SK-N-SH treated with all-trans-retinoic acid at 6 μM for 48 hours (cell line): ENCODE results near the gene AP3S1.

Source experiments
- ATAC-seq: fragments of 200-7000 bp; cut with Tn5 transposase; 3 replicates; pipeline ENCODE4 v1.9.1; 2020; ENCODE audit warnings: mild to moderate bottlenecking, moderate library complexity
- ARNTL ChIP-seq: fragments of 450-650 bp; formaldehyde crosslinking; IDR thresholded peaks from 2 replicates; pipeline ENCODE4 v1.5.0; 2020; ENCODE audit warnings: low read depth, mild to moderate bottlenecking, moderate library complexity, borderline replicate concordance
- BACH2 ChIP-seq: fragments of 250-450 bp; sonication (Bioruptor Pico); IDR thresholded peaks from 2 replicates; pipeline ENCODE4 v1.9.0; 2021; ENCODE audit warnings: mild to moderate bottlenecking, borderline replicate concordance
- CREB5 ChIP-seq: fragments of 250-450 bp; sonication (Bioruptor Pico); IDR thresholded peaks from 2 replicates; pipeline ENCODE4 v1.5.1; 2020; ENCODE audit warnings: low read depth, mild to moderate bottlenecking, moderate library complexity
- CSDC2 ChIP-seq: fragments of 250-450 bp; sonication (Bioruptor Pico); IDR thresholded peaks from 2 replicates; pipeline ENCODE4 v1.5.0; 2020; ENCODE audit warnings: mild to moderate bottlenecking, moderate library complexity
- ESRRG ChIP-seq: fragments of 250-450 bp; sonication (Bioruptor Pico); IDR thresholded peaks from 2 replicates; pipeline ENCODE4 v1.6.1; 2021; ENCODE audit warnings: mild to moderate bottlenecking
- GLIS3 ChIP-seq: fragments of 250-450 bp; sonication (Bioruptor Pico); IDR thresholded peaks from 2 replicates; pipeline ENCODE4 v1.5.0; 2020; ENCODE audit warnings: mild to moderate bottlenecking, moderate library complexity
- ISL1 ChIP-seq: fragments of 250-450 bp; sonication (Bioruptor Pico); IDR thresholded peaks from 2 replicates; pipeline ENCODE4 v2.1.2; 2022; ENCODE audit warnings: mild to moderate bottlenecking, moderate library complexity
- OSR1 ChIP-seq: fragments of 250-450 bp; sonication (Bioruptor Pico); IDR thresholded peaks from 2 replicates; pipeline ENCODE4 v1.8.0; 2022; ENCODE audit warnings: moderate library complexity, mild to moderate bottlenecking, inconsistent platforms
- POU6F1 ChIP-seq: fragments of 250-450 bp; sonication (Bioruptor Pico); IDR thresholded peaks from 2 replicates; pipeline ENCODE4 v1.8.0; 2021; ENCODE audit warnings: low read depth, mild to moderate bottlenecking, moderate library complexity, borderline replicate concordance
- PPARA ChIP-seq: fragments of 250-450 bp; sonication (Bioruptor Pico); IDR thresholded peaks from 2 replicates; pipeline ENCODE4 v1.5.0; 2020; ENCODE audit warnings: mild to moderate bottlenecking, borderline replicate concordance
- RARB ChIP-seq: fragments of 250-450 bp; sonication (Bioruptor Pico); IDR thresholded peaks from 2 replicates; pipeline ENCODE4 v1.8.0; 2021; ENCODE audit warnings: mild to moderate bottlenecking, moderate library complexity
- SNAI2 ChIP-seq: fragments of 250-450 bp; sonication (Bioruptor Pico); IDR thresholded peaks from 2 replicates; pipeline ENCODE4 v1.5.0; 2020; ENCODE audit warnings: mild to moderate bottlenecking, moderate library complexity
- TCF4 ChIP-seq: fragments of 250-450 bp; sonication (Bioruptor Pico); IDR thresholded peaks from 2 replicates; pipeline ENCODE4 v1.8.0; 2021; ENCODE audit warnings: mild to moderate bottlenecking, moderate library complexity, borderline replicate concordance
- TOX ChIP-seq: fragments of 250-450 bp; sonication (Bioruptor Pico); IDR thresholded peaks from 2 replicates; pipeline ENCODE4 v1.8.0; 2021; ENCODE audit warnings: mild to moderate bottlenecking, moderate library complexity, borderline replicate concordance
- TSHZ2 ChIP-seq: fragments of 250-450 bp; sonication (Bioruptor Pico); IDR thresholded peaks from 2 replicates; pipeline ENCODE4 v1.5.0; 2020; ENCODE audit warnings: mild to moderate bottlenecking, moderate library complexity
- ZC3H10 ChIP-seq: fragments of 250-450 bp; sonication (Bioruptor Pico); IDR thresholded peaks from 2 replicates; pipeline ENCODE4 v1.5.1; 2021; ENCODE audit warnings: mild to moderate bottlenecking, moderate library complexity
- ZFP3 ChIP-seq: fragments of 250-450 bp; sonication (Bioruptor Pico); IDR thresholded peaks from 2 replicates; pipeline ENCODE4 v1.5.0; 2020; ENCODE audit warnings: mild to moderate bottlenecking, moderate library complexity
- ZFP30 ChIP-seq: fragments of 450-650 bp; formaldehyde crosslinking; IDR thresholded peaks from 2 replicates; pipeline ENCODE4 v1.5.0; 2022; ENCODE audit warnings: mild to moderate bottlenecking, moderate library complexity
- ZNF565 ChIP-seq: fragments of 450-650 bp; formaldehyde crosslinking; conservative IDR thresholded peaks from 2 replicates; pipeline ENCODE4 v1.5.0; 2020; ENCODE audit warnings: low read depth, mild to moderate bottlenecking, moderate library complexity
- ZNF70 ChIP-seq: fragments of 450-650 bp; formaldehyde crosslinking; IDR thresholded peaks from 2 replicates; pipeline ENCODE4 v1.5.0; 2020; ENCODE audit warnings: mild to moderate bottlenecking, moderate library complexity
- ZNF8 ChIP-seq: fragments of 450-650 bp; formaldehyde crosslinking; IDR thresholded peaks from 2 replicates; pipeline ENCODE4 v1.5.0; 2020; ENCODE audit warnings: mild to moderate bottlenecking, moderate library complexity
- TF ChIP-seq, protein P1 (sequence below): fragments of 250-450 bp; sonication (Bioruptor Pico); IDR thresholded peaks from 2 replicates; pipeline ENCODE4 v1.5.1; 2021; ENCODE audit warnings: mild to moderate bottlenecking, moderate library complexity

AP3S1 gene

GRCh38 chr5:115800108-115800507 is 41.6 kb upstream of the AP3S1 start:
- no peak for ATAC-seq
- no peak for TF ChIP-seq CSDC2 (CRISPR knock-in tag)
- TF ChIP-seq SNAI2 (CRISPR knock-in tag): no peak
- no peak for TF ChIP-seq OSR1 (CRISPR knock-in tag)
- TF ChIP-seq TCF4 (CRISPR knock-in tag): no peak
- TF ChIP-seq ZFP3 (CRISPR knock-in tag): no peak
- TF ChIP-seq ZNF70 (CRISPR knock-in tag): no peak
- no peak for TF ChIP-seq BACH2 (CRISPR knock-in tag)
- no peak for TF ChIP-seq RARB (CRISPR knock-in tag)
- TF ChIP-seq ZNF8: no peak
- TF ChIP-seq ESRRG (CRISPR knock-in tag): no peak
- TF ChIP-seq GLIS3 (CRISPR knock-in tag): no peak
- no peak for TF ChIP-seq ZNF565 (CRISPR knock-in tag)
- TF ChIP-seq ZFP30 (CRISPR knock-in tag): no peak
- no peak for TF ChIP-seq TSHZ2 (CRISPR knock-in tag)
- TF ChIP-seq POU6F1 (CRISPR knock-in tag): no peak
- no peak for TF ChIP-seq PPARA
- TF ChIP-seq TOX (CRISPR knock-in tag): no peak
- TF ChIP-seq ARNTL (CRISPR knock-in tag): no peak
- no peak for TF ChIP-seq ZC3H10
- TF ChIP-seq, all 23 proteins: peak for 0

GRCh38 chr5:115801152-115801551 is 40.6 kb upstream of the AP3S1 start:
- no peak for ATAC-seq
- no peak for TF ChIP-seq TOX (CRISPR knock-in tag)
- TF ChIP-seq ESRRG (CRISPR knock-in tag): no peak
- TF ChIP-seq, protein P1, sequence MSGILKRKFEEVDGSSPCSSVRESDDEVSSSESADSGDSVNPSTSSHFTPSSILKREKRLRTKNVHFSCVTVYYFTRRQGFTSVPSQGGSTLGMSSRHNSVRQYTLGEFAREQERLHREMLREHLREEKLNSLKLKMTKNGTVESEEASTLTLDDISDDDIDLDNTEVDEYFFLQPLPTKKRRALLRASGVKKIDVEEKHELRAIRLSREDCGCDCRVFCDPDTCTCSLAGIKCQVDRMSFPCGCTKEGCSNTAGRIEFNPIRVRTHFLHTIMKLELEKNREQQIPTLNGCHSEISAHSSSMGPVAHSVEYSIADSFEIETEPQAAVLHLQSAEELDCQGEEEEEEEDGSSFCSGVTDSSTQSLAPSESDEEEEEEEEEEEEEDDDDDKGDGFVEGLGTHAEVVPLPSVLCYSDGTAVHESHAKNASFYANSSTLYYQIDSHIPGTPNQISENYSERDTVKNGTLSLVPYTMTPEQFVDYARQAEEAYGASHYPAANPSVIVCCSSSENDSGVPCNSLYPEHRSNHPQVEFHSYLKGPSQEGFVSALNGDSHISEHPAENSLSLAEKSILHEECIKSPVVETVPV (CRISPR knock-in tag): no peak
- no peak for TF ChIP-seq ISL1 (CRISPR knock-in tag)
- no peak for TF ChIP-seq ARNTL (CRISPR knock-in tag)
- no peak for TF ChIP-seq POU6F1 (CRISPR knock-in tag)
- no peak for TF ChIP-seq RARB (CRISPR knock-in tag)
- TF ChIP-seq CREB5 (CRISPR knock-in tag): no peak
- TF ChIP-seq ZNF70 (CRISPR knock-in tag): no peak
- TF ChIP-seq ZFP3 (CRISPR knock-in tag): no peak
- TF ChIP-seq BACH2 (CRISPR knock-in tag): no peak
- TF ChIP-seq ZFP30 (CRISPR knock-in tag): no peak
- no peak for TF ChIP-seq OSR1 (CRISPR knock-in tag)
- no peak for TF ChIP-seq SNAI2 (CRISPR knock-in tag)
- TF ChIP-seq TCF4 (CRISPR knock-in tag): no peak
- no peak for TF ChIP-seq ZNF8
- TF ChIP-seq PPARA: no peak
- TF ChIP-seq, all 23 proteins: peak for 0
